OCI-LY7 (cell line): ENCODE data around the gene MFN1. TPM values are rescaled to one million over a fixed set of nuclear protein-coding genes. Genes with fewer than 3 reads are reported as not detected.
A peak's percentile ranks its signal among the peaks of the same experiment; 100 is the strongest.

Experiments used
- BruUV-seq: library from RNA; stranded (reverse); fragments of 400-500 nt; replicated peaks from 2 replicates; lab custom pipeline; 2021; lab: Mats Ljungman, UMichigan
- CTCF ChIA-PET: fragments of 300-600 bp; sonication (Branson Sonifier 250); formaldehyde crosslinking; loops from one replicate; lab custom pipeline; 2022; ENCODE audit warnings: antibody characterized with exemption; ENCODE audit not compliant: unreplicated experiment; lab: Charles Lee
- POLR2A ChIA-PET: fragments of 300-600 bp; sonication (Branson Sonifier 250); formaldehyde crosslinking; loops from one replicate; lab custom pipeline; 2022; ENCODE audit warnings: antibody characterized with exemption; lab: Charles Lee
- DNase-seq: peaks from one replicate; pipeline ENCODE4 v3.0.0-alpha.2; 2015; ENCODE audit warnings: low spot score
- H2AFZ ChIP-seq: fragments of 200-600 bp; sonication (generic), shearing (Covaris generic); 2 replicates; pipeline ENCODE4 v1.6.1; 2014; ENCODE audit warnings: mild to moderate bottlenecking, antibody characterized with exemption, low read length, moderate library complexity
- H3K27ac ChIP-seq: fragments of 200-600 bp; sonication (generic); 2 replicates; pipeline ENCODE4 v1.5.1; 2014; ENCODE audit warnings: mixed run types, low read depth, mild to moderate bottlenecking, moderate library complexity, low read length, inconsistent platforms; ENCODE audit not compliant: poor library complexity, severe bottlenecking
- H3K36me3 ChIP-seq: fragments of 200-600 bp; sonication (generic); 2 replicates; pipeline ENCODE4 v1.6.1; 2014; ENCODE audit warnings: mild to moderate bottlenecking, antibody characterized with exemption, low read length, moderate library complexity, mixed read lengths; ENCODE audit not compliant: insufficient read depth
- H3K4me1 ChIP-seq: fragments of 200-600 bp; sonication (generic); 2 replicates; pipeline ENCODE4 v1.5.1; 2014; ENCODE audit warnings: mild to moderate bottlenecking, low read length; ENCODE audit not compliant: insufficient read depth, poor library complexity, severe bottlenecking
- H3K4me2 ChIP-seq: fragments of 200-600 bp; sonication (generic); 2 replicates; pipeline ENCODE4 v1.6.1; 2014; ENCODE audit warnings: mild to moderate bottlenecking, low read length
- H3K4me3 ChIP-seq: fragments of 200-600 bp; sonication (generic); 2 replicates; pipeline ENCODE4 v1.5.1; 2014; ENCODE audit warnings: mild to moderate bottlenecking, low read depth, low read length; ENCODE audit not compliant: poor library complexity, severe bottlenecking
- H3K79me2 ChIP-seq: fragments of 200-600 bp; sonication (generic); 2 replicates; pipeline ENCODE4 v1.6.1; 2016; ENCODE audit warnings: low read depth, mild to moderate bottlenecking, low read length, moderate library complexity, mixed read lengths; ENCODE audit not compliant: insufficient read depth
- H3K9me2 ChIP-seq: fragments of 200-600 bp; sonication (generic); 2 replicates; pipeline ENCODE4 v1.6.1; 2016; ENCODE audit warnings: mild to moderate bottlenecking, low read length, mixed read lengths; ENCODE audit not compliant: insufficient read depth
- H3K9me3 ChIP-seq: fragments of 200-600 bp; sonication (generic); 2 replicates; pipeline ENCODE4 v1.6.1; 2014; ENCODE audit warnings: mild to moderate bottlenecking, mixed run types, low read length, mixed read lengths
- H4K20me1 ChIP-seq: fragments of 200-600 bp; sonication (generic); 2 replicates; pipeline ENCODE4 v1.6.1; 2014; ENCODE audit warnings: mild to moderate bottlenecking, antibody characterized with exemption, low read length, moderate library complexity, mixed read lengths; ENCODE audit not compliant: insufficient read depth
- EZH2phosphoT487 ChIP-seq: fragments of 200-600 bp; sonication (generic); IDR thresholded peaks from 2 replicates; pipeline ENCODE4 v1.6.1; 2018; ENCODE audit warnings: low read depth, borderline replicate concordance, mild to moderate bottlenecking, mixed run types, antibody characterized with exemption, low read length, moderate library complexity, mixed read lengths
- intact Hi-C: fragments of 100-400 bp; cut with micrococcal nuclease; formaldehyde crosslinking; loops from one replicate; pipeline ENCODE4 v1.10.0; 2022; ENCODE audit not compliant: unreplicated experiment
- total RNA-seq, 2 experiments: library from RNA; depleted of rRNA in 1 of 2; stranded (reverse); fragments of >200 nt in 1 of 2; shearing (Covaris generic) in 1 of 2; gene quantifications; 2 replicates each; pipeline ENCODE4 v1.2.3, GENCODE V29; 2014 to 2022
- TF ChIP-seq, protein P1 (sequence below): fragments of 200-600 bp; sonication (generic); conservative IDR thresholded peaks from 2 replicates; pipeline ENCODE4 v1.5.1; 2014; ENCODE audit warnings: mild to moderate bottlenecking, antibody characterized with exemption, low read length, moderate library complexity, mixed read lengths

The MFN1 gene
- total RNA-seq, 2 experiments from 2014 or later: 23.0 to 41.8 TPM

DNA sequence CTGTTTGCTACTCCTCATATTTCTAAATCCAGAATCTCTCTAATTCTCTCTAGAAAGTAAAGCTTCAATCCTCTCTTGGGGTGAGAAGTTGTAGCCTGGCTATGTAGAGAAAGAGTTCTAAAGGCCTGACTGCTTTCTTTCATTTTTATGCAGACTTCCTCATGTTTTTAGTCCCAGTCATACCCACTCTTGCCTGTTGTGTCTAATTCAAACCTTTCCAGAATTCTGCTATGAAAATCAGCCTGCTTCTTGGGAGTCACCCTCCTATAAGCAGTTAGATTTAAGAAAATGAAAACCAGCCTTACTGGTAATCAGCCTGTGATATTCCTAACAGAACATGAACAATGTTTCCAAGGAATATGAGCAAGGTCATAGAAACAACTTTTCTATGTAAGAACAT is 39.5 kb upstream of the MFN1 start:
- Histone ChIP-seq H3K27ac (no peak overlapping the region), H3K9me2 (no peaks in the 10 kb centered on the region), H3K9me3 (no peaks in the 10 kb centered on the region), H3K4me3 (no peak overlapping the region), H4K20me1 (no peaks in the 10 kb centered on the region), H3K4me1 (peaks cover 9% of the 10 kb centered on the region), H3K36me3 (no peaks in the 10 kb centered on the region), H3K4me2 (no peak overlapping the region), H3K79me2 (no peaks in the 10 kb centered on the region), H2AFZ (no peak overlapping the region)
- POLR2A ChIA-PET: interaction anchor here (1.0 kb wide), 1 partner anchor 80 kb away, joined by 3 read pairs; no protein-coding TSS in a partner anchor
- TF ChIP-seq, protein P1, sequence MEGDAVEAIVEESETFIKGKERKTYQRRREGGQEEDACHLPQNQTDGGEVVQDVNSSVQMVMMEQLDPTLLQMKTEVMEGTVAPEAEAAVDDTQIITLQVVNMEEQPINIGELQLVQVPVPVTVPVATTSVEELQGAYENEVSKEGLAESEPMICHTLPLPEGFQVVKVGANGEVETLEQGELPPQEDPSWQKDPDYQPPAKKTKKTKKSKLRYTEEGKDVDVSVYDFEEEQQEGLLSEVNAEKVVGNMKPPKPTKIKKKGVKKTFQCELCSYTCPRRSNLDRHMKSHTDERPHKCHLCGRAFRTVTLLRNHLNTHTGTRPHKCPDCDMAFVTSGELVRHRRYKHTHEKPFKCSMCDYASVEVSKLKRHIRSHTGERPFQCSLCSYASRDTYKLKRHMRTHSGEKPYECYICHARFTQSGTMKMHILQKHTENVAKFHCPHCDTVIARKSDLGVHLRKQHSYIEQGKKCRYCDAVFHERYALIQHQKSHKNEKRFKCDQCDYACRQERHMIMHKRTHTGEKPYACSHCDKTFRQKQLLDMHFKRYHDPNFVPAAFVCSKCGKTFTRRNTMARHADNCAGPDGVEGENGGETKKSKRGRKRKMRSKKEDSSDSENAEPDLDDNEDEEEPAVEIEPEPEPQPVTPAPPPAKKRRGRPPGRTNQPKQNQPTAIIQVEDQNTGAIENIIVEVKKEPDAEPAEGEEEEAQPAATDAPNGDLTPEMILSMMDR: no peak
- no peak for TF ChIP-seq EZH2phosphoT487
- intact Hi-C loops: no loop called here
- CTCF ChIA-PET: interaction anchor here (0.5 kb wide), 1 partner anchor 235 kb away, joined by 3 read pairs; no protein-coding TSS in a partner anchor
- BruUV-seq: no TSS peak
- no peak for DNase-seq

DNA sequence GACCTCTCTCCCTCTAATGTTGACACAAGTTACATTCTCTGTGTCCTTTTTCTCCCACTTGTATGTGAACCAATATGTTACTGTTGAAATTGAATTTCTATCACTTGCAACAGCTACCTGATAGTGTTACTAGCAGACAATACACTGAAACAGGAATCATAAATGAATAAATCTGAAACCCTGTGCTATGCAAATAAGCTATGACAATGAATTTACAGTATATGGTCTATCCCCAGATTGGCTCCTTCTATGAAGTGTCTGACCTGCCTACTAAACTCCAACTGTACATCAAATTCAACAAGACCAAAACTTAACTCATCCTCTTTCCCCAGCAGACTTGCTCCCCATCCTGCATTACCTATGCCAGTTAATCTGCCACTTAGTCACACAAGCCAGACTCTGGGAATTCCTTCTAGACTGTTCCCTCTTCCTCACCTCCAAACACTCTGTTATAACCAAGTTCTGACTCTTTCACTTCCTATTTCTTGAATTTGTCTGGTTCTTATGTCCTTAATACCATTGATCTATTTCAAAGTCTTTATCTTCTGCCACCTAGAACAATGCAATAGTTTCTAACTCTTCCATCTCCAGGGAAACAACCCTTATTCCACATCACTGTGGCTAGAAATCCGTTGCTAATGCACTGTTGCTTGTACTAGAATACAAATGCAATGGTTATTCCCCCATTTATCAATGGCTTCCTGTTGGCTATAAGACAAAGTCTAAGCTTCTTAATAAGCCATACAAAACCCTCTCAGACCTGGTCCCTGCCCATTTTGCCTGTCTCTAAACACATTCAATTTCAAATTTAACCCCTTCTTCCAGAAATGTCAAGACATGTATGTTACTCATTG is 38.1 kb upstream of the MFN1 start:
- Histone ChIP-seq H3K4me3 (no peak overlapping the region), H4K20me1 (no peaks in the 10 kb centered on the region), H3K4me1 (peaks cover 9% of the 10 kb centered on the region), H3K27ac (no peak overlapping the region), H2AFZ (peak overlapping the region; percentile 5; the same call in 1 of the 2 replicates), H3K9me2 (no peaks in the 10 kb centered on the region), H3K36me3 (no peaks in the 10 kb centered on the region), H3K9me3 (no peaks in the 10 kb centered on the region), H3K4me2 (0 out of 2 replicates have a peak overlapping the region, but pooled peaks have one; percentile 13), H3K79me2 (no peaks in the 10 kb centered on the region)
- BruUV-seq: no TSS peak
- no peak for DNase-seq
- intact Hi-C loops: no loop called here
- TF ChIP-seq, protein P1: no peak
- TF ChIP-seq EZH2phosphoT487: no peak
- ChIA-PET CTCF (no interaction called here), POLR2A (interaction anchor here (0.5 to 1.1 kb wide), 4 partner anchors 11 to 289 kb away, joined by 3 to 4 read pairs (median 3); no protein-coding TSS in a partner anchor)
